Right forelimb (tissue), 1 donor: ENCODE measurements around the gene SYS1.
"Not testable (repeated sequence)": the region's sequence is repeated elsewhere in the genome, so short reads cannot be mapped to it uniquely, and the experiment has no call there.

ENCODE experiments used
- DNase-seq: peaks from one replicate; pipeline ENCODE4 v3.0.0-alpha.2; 2018

SYS1 gene

GRCh38 chr20:45340236-45340847 is 22.6 kb upstream of the SYS1 start:
- no peak for DNase-seq

- no peak for DNase-seq
Measured at GRCh38 chr20:45340951-45341350, 22.0 kb upstream of the SYS1 start.

- DNase-seq = no peak
Measured at GRCh38 chr20:45341579-45341938, 21.4 kb upstream of the SYS1 start.

DNA sequence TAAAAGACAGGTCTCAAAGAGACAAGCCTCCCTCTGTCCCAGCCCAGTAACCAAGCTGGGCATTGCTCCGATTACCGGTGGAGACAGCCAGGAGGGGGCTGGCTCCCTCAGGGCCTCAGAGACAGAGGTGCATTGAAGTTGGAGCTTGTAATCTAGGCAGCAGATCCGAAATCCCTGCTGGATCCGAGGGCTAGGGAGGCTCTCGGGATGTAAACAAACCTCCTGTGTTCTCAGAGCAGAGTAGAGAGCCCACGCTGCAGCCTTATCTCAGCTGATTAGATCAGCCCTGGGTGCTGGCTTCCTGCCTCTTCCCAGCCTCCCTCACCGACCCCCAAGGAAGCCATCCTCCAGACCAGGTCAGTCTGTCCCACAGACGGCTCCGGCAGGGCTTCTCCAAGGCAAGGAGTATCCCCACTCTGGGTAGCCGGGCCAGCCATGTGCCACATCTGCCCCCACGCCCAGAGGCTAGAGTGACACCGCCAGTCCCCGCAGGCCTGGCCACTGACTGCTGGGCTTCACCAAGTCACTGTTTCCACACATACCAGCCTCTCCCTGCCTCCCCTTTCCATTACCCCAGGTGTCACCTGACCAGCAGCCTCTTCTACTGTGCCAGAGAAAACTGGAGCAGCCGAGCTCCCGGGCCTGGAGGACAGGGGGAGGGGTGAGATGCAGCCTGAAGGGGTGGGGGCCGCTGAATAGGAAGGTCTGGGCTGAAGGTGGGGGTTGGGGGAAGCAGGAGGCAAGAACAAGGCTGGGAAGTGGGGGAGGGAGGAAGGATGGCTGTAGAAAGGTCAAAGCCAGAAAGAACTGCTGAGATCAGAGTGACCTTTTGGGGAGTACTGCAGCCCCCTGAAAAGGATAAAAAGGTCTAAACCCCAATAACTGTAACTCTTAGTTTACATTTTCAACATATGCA is 20.8 kb upstream of the SYS1 start:
- DNase-seq = peak; percentile 60

- DNase-seq = no peak
Measured at GRCh38 chr20:45342855-45343531, 20.0 kb upstream of the SYS1 start.

DNA sequence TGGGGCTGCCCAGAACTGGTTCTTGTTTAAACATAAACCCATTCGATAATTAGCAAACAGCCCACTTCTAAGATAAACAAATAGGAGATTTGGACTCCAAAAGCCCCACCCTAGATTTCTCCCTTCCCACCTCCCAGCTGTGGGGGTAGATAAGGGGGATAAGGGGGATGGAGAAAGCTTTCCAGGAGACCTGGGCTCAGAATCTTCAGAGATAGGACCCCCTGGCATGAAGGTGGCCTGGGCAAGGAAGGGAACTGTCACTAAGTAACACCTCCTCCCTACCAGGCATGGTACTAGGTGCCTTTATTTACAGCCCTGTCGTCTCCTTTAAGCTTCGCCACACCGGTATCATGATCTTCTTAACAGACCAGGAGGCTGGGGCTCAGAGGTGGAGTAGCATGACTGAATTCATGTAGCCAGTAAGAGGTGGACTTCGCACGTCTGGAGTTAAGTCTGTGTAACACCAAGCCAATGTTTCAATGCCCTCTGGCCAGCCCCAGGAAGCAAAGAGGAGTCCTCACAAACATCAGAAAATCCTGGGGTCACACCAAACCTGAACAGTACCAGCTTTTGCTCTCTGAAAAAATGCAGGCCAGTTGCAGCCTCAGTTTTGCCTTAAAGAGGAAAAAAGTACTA is 19.3 kb upstream of the SYS1 start:
- DNase-seq = no peak

DNA sequence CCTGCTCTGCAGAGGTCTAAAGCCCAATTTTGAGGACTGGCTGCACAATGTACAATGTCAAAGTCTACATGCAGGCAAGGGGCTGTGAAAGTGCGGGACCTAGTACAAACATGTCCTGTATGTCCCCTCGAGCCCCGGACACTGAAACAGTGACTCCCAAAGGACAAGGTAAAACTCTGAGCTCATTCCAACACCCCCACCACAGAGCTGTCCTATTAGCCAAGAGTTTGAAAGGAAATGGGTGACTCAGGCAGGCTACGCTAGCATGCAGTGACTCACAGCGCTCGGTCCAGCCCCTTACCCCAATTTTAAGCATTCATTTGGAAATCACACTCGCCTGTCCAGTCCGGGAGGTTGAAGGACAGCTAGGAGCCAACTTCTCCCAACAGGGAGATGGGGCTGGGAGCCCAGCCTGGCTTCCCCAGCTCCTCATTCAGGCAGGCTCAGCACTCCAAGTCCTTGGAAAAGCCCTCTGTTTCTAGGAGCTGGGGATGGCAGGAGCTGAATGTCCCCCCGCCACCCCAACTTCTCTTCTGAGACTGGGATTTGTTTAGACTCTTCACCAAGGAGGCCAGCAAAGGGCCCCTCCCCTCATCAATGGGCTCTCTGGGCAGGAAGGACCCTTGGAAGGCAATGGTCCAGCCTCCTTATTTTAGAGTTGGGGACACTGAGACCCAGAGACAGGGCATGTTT is 18.6 kb upstream of the SYS1 start:
- DNase-seq = no peak

GRCh38 chr20:45345104-45345936 is 17.6 kb upstream of the SYS1 start:
- no peak for DNase-seq

DNA sequence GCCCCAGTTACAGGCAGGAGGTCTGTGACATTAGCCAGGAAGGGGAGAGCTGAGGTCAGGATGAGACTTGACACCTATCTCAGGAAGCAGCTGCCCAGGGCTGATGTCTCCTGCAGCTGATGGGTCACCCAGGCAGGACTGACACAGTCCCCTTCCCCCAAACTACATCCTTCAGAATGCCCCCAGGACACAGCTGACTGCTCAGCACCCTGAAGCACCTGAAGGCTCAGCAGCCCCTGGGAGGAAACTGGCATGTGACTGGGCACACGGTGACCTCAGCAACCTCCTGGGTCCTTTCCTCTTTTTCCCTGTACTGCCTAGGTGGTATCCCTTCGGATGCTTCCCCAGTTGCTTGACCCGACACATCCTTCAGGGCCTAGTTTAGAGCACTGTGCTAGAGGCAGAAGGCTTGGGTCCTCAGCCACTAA is 16.7 kb upstream of the SYS1 start:
- DNase-seq = no peak

- no peak for DNase-seq
Measured at GRCh38 chr20:45346851-45347250, 16.1 kb upstream of the SYS1 start.

GRCh38 chr20:45347297-45347935 is 15.5 kb upstream of the SYS1 start:
- DNase-seq = no peak

GRCh38 chr20:45347936-45348778 is 14.8 kb upstream of the SYS1 start, which contains the start of gene SDC4:
SDC4 (minus strand) TSS chr20:45348424; CDS start chr20:45348384, 40 bp downstream.
- DNase-seq = peak; percentile 72

GRCh38 chr20:45350217-45350616 is 12.7 kb upstream of the SYS1 start:
- DNase-seq = no peak

DNA sequence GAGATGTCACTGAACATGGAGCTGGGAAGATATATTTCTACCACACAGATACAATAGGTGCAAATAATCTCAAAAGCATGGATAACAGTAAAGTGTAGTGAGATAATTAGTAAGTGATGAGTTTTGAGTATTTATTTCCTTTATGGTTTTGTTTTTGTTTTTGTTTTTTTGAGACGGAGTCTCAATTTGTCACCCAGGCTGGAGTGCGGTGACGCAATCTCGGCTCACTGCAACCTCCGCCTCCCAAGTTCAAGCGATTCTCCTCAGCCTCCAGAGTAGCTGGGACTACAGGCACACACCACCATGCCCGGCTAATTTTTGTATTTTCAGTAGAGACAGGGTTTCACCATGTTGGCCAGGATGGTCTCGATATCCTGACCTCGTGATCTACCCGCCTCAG is 12.2 kb upstream of the SYS1 start:
- DNase-seq = not testable (repeated sequence)

DNA sequence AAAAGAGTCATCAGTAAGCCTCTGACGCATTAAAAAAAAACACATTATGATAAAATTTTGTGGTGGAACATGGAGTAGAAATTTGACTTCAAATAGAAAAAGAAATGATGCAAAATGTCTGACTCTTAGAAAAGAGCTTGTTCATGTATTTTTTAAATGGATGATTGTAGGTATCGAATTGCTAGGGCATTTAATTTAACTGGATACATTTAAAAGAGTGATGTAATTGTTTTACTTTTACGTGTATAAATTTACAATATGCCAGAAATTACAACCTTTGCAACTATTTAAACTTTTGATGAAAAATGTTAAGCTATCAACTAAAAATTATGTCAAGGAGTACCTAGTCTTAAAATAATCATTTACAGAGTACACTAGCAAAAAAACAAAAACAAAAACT is 10.2 kb upstream of the SYS1 start:
- DNase-seq = no peak

GRCh38 chr20:45353746-45354145 is 9.2 kb upstream of the SYS1 start:
- DNase-seq = no peak

DNA sequence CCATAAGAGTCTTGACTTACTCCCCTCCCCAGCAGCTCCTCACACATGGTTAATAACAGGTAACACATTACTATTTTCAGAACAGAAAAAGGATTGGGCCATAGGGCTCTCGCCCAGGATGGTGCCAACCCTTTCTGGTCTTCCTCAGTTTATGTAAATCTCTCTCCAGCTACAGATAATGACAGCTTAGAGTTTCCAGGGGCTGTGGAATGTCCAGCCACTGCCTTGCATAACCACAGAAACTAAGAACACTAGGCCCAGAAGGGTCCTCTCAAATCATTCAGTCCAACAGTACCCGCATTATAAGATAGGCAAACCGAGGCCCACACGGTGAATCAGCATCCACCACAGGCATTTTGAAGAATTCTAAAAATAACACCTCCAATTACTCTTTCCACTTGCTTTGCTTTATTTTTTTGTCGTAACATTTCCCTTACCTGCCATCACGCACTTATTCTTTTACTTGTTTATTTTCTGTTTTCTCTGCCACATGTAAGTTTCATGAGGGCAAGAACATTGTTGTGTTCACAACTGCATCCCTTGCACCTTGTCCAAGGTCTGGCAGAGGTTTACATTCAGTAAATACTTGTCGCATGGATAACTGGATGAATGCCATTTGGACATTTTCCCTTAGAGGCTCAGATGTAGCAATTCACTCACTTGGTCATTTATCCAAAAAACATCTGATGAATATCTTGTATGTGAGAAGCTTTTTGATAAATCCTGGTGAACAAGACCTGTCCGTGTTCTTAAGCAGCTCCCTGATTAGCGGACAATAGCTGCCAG is 8.3 kb upstream of the SYS1 start:
- DNase-seq = no peak

DNA sequence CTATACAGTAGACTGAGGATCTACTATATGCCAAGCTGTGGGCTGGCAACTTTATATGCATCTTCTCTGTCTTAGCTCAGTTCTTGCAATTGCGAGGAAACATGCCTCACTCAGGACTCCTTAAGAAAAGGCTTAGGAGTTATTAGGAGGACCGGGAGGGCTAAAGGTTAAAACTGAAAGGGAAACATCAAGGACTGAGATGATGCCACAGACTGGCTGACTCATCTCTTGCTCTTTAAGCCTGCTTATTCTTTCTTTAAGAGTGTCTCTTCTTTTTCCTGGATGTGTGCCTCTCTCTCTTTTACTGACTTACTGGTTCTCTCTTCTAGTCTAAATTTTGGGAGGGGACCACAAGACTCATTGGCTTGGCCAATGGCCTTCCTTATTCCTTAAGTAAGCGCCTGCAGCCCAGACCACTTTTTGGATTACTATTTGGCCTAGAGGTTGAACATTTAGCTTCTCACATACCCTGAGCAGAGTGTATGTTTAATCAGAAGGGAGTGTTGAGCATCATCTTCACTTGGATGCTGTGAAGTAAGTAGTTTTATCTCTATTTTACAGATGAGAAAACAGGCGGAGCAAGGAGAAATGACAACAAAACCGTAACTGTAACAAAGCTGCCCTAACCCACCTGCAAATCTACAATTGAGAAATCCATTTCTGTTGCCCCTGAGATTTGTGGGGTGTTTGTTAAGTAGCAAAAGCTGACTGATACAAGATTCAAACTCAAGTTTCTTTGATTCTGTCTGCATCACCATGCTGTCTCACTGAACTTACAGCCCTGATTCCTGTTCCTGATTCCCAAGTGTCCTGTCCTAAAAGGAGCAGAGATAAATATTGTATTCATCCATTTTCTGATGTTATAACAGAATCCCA is 7.5 kb upstream of the SYS1 start:
- DNase-seq = no peak
